ENCODE results near the gene HACD2. TPM values are rescaled to one million over a fixed set of nuclear protein-coding genes. Genes with fewer than 3 reads are reported as not detected.

Gene HACD2
- polyA plus RNA-seq, 1 of the 3 experiments (the other 2 are of a cell fraction) = 13.8 TPM

DNA sequence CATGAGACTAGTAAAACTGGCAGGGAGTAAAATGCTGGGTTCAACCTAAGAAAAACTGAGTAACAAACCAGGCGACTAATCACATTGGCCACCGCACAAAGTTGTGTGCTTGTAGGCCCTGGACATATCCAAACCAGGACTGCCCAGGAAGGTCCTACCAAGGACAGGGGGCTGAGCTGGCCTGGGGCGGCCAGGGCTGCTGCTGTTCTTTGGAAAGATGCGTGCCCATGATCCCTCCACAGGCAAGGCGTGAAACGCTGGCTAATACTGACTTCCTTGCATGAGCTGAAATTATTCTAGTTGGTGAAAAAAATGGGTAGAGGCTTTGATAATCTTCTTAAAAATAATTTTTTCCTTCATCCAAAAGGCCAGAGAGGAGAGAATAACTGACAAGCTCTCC lies 79.0 kb downstream of the HACD2 start (continued):
- TF ChIP-seq ZBTB33 (IDR thresholded peaks at IDR 0.05; ENCODE audit: borderline replicate concordance, low read depth) = no peak

DNA sequence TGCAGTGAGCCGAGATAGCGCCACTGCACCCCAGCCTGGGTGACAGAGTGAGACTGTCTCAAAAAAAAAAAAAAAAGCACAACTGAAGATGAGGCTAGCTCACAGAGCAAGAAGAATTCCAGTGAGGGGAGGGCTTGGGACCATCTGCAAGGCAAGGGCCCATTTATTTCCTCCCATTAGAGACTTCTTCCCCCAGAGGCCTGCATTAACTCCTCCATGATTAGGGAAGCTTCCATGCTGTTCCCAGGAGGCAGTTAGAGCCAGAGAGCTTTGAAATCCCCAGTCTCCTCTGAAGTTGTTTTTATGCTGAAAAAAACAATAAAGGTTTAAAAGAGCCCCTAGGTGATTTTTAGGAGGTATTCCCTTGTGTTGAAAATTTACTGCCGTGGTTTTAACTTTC lies 81.7 kb downstream of the HACD2 start:
- Histone ChIP-seq H3K9ac (no peak overlapping the region), H2AFZ (ENCODE audit: low read depth) (no peak overlapping the region), H3K79me2 (ENCODE audit: insufficient read depth) (no peaks in the 10 kb centered on the region), H3K4me2 (no peak overlapping the region), H3K27me3 (ENCODE audit: insufficient read depth) (no peaks in the 10 kb centered on the region), H3K36me3 (replicated peaks in 1 of 2; ENCODE audit: control insufficient read depth in 1 of 2, insufficient read depth in 2 of 2, low read length in 1 of 2) (peaks cover 5 to 11% of the 10 kb centered on the region in 2 experiments), H3K27ac (ENCODE audit: low read depth in 2 of 2, low read length in 1 of 2) (no peak overlapping the region), H3K4me3 (ENCODE audit: low read depth in 2 of 2, low read length in 1 of 2) (no peak overlapping the region), H3K4me1 (ENCODE audit: control insufficient read depth in 1 of 2, insufficient read depth in 2 of 2, low read depth in 1 of 2, low read length in 1 of 2) (no peaks in the 10 kb centered on the region), H3F3A (replicated peaks; ENCODE audit: insufficient read depth) (peaks cover 14% of the 10 kb centered on the region), H3K9me2 (no peaks in the 10 kb centered on the region), H4K20me1 (ENCODE audit: insufficient read depth) (no peaks in the 10 kb centered on the region), H3K9me3 (no peaks in the 10 kb centered on the region)
- no peak for TF ChIP-seq POLR2AphosphoS5 (IDR thresholded peaks at IDR 0.05; ENCODE audit: low read depth, low read length)
- TF ChIP-seq SMC3 (IDR thresholded peaks at IDR 0.05; ENCODE audit: low read depth, low read length) = no peak
- no peak for TF ChIP-seq IRF3 (IDR thresholded peaks at IDR 0.05; ENCODE audit: low read depth, low read length)
- TF ChIP-seq SIN3A (IDR thresholded peaks at IDR 0.05; ENCODE audit: borderline replicate concordance, low read depth, low read length) = no peak
- no peak for TF ChIP-seq MXI1 (IDR thresholded peaks at IDR 0.05; ENCODE audit: low read depth, low read length)
- no peak for TF ChIP-seq TCF12 (IDR thresholded peaks at IDR 0.05)
- no peak for TF ChIP-seq TEAD4 (IDR thresholded peaks at IDR 0.05; ENCODE audit: borderline replicate concordance, insufficient read depth)
- TF ChIP-seq JUND (IDR thresholded peaks at IDR 0.05) = no peak
- TF ChIP-seq FOXM1 (IDR thresholded peaks at IDR 0.05; ENCODE audit: low read depth) = no peak
- TF ChIP-seq ELF1 (IDR thresholded peaks at IDR 0.05) = no peak
- no peak for TF ChIP-seq FOSL2 (IDR thresholded peaks at IDR 0.05; ENCODE audit: borderline replicate concordance, low read depth)
- no peak for TF ChIP-seq MAX (IDR thresholded peaks at IDR 0.05; ENCODE audit: low read depth)
- TF ChIP-seq NFIC (IDR thresholded peaks at IDR 0.05; ENCODE audit: borderline replicate concordance) = no peak
- TF ChIP-seq REST (IDR thresholded peaks at IDR 0.05; ENCODE audit: low read depth, low read length) = no peak
- no peak for TF ChIP-seq GATA2 (CRISPR knock-in tag; IDR thresholded peaks at IDR 0.05)
- TF ChIP-seq, protein P1, sequence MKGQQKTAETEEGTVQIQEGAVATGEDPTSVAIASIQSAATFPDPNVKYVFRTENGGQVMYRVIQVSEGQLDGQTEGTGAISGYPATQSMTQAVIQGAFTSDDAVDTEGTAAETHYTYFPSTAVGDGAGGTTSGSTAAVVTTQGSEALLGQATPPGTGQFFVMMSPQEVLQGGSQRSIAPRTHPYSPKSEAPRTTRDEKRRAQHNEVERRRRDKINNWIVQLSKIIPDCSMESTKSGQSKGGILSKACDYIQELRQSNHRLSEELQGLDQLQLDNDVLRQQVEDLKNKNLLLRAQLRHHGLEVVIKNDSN (IDR thresholded peaks at IDR 0.05; ENCODE audit: borderline replicate concordance, low read depth) = no peak
- TF ChIP-seq TAF1 (IDR thresholded peaks at IDR 0.05; ENCODE audit: borderline replicate concordance, low read depth, low read length) = no peak
- ChIA-PET POLR2A (no interaction called here), CTCF (no interaction called here)
- WGBS (ENCODE audit: low lambda C conversion rate) = 99% methylated on average over 3 of the region's 3 CpGs
- no peak for DNase-seq

All from SK-N-SH (cell line).